Fibroblast of gingiva (primary cell): ENCODE data around the gene SPTAN1.
A peak's percentile ranks its signal among the peaks of the same experiment; 100 is the strongest.

Experiments used
- DNase-seq: peaks from one replicate; pipeline ENCODE4 v3.0.0-alpha.2; 2011; ENCODE audit warnings: low read depth

Gene SPTAN1

DNA sequence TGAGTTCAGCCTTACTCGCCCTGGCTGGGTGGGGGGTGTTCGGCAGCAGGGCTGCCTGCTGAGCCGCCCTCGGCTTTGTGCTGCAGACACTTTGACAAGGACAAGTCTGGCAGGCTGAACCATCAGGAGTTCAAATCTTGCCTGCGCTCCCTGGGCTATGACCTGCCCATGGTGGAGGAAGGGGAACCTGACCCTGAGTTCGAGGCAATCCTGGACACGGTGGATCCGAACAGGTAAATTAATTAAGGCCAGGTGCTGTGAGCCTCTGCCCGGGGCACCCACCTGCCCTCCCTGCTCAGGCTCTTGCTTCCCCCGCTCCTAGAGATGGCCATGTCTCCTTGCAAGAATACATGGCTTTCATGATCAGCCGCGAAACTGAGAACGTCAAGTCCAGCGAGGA is 80.1 kb downstream of the SPTAN1 start:
- no peak for DNase-seq

DNA sequence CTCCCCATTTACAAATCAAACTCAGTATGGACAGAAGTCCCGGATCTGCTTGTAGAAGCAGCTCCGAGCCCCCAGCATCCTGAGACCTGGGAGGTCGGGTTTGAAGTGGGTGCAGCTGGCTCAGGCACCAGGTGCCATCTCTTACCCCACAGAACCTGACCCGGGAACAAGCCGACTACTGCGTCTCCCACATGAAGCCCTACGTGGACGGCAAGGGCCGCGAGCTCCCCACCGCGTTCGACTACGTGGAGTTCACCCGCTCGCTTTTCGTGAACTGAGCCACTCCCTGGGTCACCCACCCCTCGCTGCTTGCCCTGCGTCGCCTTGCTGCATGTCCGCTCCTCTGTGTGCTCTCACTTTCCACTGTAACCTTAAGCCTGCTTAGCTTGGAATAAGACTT is 80.7 kb downstream of the SPTAN1 start:
- no peak for DNase-seq

DNA sequence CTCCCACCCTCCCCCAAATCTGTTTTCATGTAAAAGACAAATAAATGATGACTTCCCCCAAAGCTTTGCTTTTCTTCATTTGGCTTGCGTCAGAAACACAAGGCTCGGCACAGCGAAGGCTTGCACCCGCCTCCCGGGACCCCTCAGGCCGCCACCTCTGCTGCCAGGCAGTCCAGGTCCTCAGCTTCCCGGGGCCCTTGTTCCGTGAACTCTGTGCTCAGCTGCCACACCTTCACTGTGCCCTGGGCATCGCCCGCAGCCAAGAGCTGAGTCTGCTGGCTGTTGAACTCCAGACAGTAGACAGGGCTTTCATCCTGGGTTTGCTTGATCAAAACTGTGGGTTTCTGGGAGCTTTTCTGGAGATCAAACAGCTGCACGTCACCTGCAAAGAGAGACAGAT is 81.2 kb downstream of the SPTAN1 start:
- no peak for DNase-seq

DNA sequence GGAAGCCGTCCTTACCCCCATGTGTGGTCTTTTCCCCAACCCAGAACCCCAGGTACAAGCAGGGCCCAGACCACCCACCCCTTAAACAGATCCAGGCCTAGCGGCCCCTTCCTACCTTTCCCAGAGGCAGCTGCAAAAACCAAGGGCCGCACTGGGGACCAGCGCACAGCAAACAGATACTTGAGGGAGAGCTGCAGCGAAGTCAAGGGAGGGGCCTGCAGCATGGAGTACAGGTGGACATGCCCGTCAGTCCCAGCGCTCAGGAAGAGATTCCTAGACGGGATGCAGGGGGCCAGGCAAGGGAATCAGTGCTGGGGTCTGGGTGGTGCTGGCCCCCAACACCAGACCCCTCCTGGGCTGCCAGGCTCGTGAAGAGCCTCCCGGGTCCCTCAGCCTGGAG is 81.7 kb downstream of the SPTAN1 start:
- no peak for DNase-seq

DNA sequence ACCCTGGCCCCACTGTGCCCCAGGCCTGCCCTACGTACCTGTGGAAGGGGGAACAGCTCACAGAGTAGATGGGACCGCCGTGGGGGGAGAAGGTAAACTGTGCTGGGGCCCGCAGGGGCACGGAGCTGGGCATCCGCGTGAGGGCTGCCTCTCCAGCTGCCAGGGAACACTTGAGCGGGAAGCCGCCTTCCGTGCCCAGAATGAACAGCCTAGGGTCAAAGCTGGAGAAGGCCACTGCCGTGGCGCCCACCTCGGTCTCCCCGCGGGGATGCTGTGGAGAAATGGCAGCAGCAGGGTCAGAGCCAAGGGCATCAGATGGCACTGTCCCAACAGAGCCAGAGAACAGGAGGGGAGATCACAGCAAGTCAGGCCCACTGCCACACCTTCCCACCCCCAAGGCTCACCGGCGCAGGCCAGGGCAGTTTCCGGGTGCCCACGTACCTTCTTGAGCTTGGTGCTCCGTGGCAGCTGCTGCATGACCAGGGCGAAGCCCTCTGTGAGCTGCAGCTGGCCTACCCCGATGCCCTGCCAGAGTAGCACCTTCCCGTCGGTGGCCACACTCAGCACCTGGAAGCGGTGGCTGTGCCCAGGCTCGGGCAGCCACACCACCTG is 82.4 kb downstream of the SPTAN1 start:
- DNase-seq = no peak

DNA sequence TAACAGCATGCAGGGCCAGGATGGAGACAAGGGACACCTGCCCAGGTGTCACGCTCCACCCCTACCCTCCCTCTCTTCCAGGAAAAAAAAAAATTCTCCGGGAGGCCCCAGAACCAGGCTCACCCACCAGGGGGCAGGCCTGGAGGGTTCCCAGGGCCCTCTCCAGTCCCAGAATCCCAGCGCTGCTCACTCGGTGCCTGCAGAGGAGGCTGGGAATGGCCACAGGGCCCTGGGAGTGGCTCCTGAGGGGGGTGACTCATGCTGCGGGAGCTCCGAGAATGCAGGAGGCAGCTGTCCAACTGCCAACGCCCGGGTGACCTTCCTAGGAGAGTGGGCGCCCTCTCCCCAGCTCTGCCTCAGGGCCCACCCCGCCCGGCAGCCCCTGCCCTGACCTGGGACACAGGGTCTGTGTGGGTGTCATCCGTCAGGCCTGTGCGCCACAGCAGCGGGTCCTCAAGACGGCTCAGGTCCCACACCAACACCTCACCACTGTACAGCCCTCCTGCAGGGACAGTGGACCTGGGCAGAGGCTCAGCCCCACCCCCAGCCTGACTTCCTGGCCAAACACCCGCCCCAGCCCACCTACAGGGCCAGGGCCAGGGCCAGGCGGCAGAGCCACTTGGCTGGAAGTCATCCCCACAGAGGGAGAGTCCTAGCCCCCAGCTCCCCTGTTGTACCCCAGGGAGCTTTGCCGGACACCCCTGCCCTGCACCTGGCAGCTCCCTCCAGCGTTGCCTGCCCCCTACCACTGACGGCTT is 83.1 kb downstream of the SPTAN1 start:
- DNase-seq = peak; percentile 92

DNA sequence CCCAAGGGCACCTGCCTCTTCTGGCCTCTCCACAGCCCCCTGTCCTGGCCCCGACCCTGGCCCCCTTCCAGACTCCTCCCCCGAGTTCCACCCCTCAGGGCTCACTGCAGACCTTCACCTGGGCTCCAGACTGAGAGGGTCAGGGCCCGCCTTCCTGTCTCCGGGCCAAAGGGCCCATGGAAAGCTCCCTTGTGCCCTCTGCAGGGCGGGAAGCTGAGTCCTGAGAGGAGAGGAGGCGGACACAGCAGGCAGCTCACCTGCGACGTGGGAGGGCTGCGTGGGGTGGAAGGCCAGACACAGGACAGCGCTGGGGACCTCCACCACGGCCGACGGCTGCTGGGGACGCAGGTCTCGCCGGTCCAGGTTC is 83.6 kb downstream of the SPTAN1 start:
- no peak for DNase-seq

DNA sequence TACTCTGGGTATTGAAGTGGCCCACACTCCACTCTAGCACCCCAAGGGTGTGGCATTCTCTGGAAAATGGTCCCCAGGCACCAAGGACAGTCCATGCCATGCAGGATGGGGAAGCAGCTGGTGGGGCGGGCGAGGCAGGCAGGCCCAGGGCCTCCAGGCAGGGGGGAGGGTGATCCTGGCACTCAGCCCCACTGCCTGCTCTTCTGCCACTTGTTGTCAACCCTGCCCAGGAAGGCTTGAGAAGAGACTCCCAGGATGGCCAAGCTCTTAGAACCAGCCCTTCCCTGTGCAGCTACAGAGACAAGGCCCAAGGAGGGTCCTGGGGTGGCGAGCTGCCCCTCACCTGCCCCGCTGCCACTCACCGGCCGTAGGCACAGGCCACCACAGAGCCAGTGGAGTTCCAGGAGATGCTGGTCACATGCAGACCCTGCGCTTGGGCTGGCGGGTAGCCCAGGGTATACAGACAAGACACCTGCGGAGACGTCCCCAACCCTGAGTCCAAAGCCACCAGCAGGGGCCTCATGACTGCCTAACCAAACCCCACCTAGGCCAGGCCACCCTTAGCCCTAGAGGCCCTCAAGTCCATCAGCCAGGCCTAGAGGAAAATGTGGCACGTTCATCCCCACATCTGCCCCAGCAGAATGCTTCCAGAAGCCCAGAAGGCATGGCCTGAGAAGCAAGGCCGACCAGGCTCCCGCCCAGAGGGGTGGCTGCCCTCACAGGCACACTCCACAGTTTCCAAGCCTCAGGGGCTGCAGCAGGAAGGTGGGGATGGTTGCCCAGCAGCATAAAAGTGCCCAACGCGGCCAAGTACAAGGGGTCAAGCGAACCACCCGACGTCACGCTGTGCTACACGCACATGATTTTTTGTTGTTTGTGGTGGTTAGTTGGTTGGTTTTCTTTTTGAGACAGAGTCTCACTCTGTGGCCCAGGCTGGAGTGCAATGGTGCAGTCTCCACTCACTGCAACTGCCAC is 84.5 kb downstream of the SPTAN1 start:
- no peak for DNase-seq

DNA sequence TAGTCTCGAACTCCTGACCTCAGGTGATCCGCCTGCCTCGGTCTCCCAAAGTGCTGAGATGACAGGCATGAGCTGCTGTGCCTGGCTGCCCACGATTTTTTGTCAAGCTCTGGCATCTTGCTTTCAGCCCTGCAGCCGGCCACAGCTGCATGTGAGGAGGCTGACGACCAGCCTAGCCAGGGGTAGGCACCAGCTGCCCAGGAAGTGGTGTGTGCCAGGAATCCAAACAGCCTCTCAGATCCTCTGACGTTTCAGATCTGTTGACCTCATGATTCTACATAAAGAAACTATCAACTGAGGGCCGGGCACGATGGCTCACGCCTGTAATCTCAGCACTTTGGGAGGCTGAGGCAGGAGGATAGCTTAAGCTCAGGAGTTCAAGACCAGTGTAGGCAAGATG is 85.3 kb downstream of the SPTAN1 start:
- peak; percentile 63 for DNase-seq

DNA sequence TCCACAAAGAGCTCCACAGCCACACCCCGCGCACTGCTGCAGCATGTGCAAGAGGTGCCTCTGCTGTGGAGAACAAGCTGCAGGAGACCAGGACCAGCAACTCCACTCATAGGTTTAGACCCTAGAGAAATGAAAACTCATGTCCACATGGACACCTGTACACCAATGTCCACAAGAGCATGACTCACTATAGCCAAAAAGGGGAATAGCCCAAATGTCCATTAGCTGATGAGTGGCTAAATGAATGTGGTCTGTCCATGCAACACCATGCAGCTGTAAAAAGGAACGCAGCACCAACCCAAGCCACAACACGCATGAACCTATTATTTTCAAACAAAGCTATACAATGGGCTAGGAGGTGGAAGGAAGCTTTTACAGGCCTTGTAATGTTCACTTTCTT is 86.2 kb downstream of the SPTAN1 start:
- DNase-seq = no peak

DNA sequence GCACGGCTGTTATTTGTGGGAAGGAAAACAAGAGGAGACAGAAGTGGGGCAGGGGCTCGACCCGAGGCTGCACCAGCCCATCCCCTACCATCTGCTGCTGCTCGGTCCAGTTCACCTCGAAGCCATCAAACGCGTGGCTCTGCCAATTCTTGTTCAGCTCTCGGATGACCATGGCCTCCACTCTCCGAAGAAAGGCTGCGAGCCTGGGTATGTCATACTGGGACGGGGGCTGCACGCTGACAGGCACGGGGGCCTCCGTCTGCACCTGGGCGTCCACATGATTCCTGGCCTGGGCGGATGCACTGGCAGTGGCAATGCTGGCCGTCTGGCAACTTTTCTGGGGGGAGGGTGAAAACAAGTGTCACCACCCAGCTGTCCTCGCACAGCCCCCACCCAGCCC is 88.2 kb downstream of the SPTAN1 start:
- no peak for DNase-seq

DNA sequence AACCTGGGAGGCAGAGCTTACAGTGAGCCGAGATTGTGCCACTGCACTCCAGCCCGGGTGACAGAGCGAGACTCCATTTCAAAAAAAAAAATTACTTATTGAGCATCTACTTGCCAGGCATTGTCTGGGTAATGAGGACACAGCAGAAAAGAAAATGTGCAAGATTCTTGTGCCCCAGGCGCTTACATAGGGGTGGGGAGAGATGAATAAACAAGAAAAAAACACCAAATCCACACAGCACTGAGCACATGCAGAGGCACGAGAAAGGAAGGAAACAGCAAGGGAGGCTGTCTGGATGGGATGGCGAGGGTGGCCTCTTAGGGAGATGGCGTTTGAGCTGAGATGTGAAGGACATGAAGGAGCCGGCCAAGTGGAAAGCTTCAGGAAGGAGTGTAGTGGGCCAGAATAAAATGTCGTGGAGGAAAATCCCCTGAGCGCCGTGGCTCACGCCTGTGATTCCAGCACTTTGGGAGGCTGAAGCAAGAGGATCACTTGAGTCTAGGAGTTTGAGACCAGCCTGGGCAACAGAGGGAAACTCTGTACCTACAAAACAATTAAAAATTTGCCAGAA is 90.4 kb downstream of the SPTAN1 start:
- no peak for DNase-seq

DNA sequence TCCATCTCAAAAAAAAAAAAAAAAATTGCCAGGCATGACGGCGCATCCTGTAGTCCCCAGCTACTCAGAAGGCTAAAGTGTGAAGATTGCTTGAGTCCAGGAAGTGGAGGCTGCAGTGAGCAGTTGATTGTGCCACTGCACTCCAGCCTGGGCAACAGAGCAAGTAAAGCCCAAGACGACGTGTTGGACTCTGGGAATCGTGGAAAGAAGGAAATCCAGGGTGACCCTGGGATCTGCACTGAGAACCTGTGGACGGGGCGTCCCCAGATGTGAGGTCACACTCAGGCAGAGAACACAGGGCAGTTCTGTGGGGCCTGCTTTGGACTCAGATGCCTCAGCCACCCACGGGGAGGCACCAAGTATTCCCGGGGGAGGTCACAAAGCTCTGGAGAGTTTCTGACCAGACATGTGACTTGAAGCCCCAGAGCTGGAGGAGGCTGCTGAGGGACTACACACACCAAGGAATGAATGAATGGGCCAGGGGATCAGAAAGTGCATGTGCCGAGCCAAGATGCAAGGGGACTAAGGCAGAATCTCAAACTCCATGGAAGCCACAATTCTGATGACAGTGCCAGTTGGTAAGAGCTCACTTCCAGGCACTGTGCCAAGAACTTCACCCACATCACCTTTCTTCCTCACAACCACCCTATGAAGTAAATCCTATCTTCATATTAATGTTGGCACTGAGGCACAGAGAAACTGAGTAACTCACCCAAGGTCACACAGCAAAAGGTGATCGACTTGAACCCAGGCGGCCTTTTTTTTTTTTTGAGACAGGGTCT is 91.3 kb downstream of the SPTAN1 start:
- DNase-seq = no peak

DNA sequence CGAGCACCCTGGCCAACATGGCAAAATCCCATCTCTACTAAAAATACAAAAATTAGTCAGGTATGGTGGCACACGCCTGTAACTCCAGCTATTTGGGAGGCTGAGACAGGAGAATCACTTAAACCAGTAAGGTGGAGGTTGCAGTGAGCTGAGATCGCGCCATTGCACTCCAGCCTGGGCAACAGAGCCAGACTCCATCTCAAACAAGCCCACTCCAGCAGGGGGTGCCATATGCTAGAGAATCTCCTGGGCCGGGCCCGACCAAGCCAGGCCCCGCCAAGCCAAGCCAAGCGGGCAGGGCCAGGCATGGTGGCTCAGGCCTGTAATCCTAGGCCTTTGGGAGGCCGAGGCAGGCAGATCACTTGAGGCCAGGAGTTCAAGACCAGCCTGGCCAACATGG is 95.8 kb downstream of the SPTAN1 start:
- DNase-seq = peak; percentile 44

DNA sequence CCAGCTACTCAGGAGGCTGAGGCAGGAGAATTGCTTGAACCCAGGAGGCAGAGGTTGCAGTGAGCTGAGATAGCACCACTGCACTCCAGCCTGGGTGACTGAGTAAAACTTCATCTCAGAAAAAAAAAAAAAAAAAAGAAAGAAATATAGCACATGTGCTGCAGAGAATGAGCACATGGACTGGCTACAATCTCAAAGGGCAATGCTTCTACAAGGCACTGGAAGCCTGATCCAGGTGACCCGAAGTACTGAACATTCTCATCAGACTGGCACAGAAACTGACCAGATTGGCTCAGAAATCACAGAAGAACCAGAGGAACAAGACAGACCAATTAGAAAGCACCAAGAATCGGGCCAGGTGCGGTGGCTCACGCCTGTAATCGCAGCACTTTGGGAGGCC is 99.4 kb downstream of the SPTAN1 start:
- no peak for DNase-seq

DNA sequence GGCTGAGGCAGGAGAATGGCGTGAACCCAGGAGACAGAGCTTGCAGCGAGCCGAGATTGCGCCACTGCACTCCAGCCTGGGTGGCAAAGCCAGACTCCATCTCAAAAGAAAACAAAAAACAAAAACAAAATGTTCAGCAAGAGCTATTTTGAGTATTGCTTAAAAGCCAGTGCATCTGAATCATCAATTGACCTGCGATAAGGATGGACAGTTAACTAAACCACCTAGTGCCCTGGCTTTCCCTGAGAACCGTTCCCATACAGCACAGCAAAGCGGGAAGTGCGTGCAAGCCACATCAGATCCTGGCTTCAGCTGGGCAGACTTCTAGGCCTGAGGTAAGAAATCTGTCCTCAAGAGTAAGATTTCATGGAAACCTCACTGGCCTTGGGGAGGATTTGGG is 101.5 kb downstream of the SPTAN1 start:
- no peak for DNase-seq

DNA sequence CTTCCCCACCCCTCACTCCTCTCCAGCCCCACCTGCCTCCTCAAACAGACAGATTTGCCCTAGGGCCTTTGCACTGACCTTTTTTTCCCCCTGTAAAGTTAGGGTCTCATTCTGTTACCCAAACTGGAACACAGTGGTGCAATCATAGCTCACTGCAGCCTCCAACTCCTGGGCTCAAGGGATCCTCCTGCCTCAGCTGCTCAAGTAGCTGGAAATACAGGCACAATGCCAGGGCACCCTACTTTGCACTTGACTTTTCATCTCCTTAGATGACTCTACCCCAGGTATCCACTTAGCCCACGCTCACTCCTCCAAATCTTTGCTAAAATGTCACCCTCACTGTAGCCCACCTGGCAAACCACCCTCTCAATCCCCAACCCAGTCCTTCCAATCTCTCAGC is 102.1 kb downstream of the SPTAN1 start:
- DNase-seq = no peak

DNA sequence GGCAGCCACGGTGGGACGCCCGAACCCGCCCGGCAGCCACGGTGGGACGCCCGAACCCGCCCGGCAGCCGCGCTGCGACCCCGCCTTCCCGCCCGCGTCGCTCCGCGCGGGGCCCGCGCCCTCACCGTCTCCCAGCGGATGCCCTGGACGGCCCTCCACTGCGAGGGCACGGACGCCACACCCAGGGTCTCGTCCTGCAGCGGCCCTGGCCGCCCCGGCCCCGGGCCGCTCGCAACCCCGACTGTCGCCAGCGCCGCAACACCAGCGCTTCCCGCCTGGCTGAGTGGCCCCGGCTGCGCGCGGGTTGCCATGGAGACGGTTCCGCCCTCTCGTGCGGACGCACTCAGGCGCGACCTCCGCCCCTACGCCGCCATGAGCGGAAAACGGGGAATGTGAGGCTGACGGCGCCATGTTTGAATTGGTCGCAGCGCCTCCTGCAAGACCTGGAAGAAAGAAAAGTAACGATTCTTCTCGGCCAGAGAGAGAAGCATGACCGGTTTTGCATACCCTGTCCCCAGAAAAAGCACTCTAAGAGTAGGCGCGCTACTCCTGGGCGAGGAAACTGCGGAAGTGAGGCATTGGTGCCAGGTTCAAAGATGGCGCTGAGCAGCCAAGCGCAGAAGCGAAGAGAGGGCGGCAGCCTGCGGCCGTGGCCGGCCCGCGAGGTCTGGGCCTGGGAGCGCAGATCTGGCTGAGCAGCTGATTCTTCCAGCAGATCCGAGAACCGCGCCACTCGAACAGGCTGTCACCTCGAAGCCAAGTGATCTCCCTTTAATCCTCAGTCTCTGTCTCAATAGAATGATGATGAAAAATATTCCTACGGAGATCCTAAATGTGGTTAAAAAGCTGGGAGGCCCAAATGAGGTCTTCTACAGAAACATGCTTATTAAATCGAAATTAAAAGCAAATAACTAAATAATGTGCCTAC is 104.3 kb downstream of the SPTAN1 start, which contains the start of gene DYNC2I2:
Gene DYNC2I2, minus strand, starts transcription at position 432 of the 928 bp plus-strand sequence. Its CDS starts 121 bp downstream, at position 311.
- DNase-seq = peak; percentile 92

DNA sequence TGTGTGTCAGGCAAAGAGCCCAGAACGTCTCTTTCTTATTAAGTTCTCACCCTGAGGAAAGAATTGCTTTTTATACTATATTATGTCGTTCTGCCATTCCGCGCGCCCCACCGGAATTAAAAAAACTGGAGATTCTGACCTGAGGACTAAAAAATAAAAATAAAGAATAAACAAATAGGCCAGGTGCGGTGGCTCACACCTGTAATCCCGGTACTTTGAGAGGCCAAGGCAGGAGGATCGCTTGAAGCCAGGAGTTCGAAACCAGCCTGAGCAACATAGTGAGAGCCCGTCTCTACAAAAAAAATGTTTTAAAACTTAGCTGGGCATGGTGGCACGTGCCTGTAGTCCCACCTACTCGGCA is 104.9 kb downstream of the SPTAN1 start:
- DNase-seq = no peak

DNA sequence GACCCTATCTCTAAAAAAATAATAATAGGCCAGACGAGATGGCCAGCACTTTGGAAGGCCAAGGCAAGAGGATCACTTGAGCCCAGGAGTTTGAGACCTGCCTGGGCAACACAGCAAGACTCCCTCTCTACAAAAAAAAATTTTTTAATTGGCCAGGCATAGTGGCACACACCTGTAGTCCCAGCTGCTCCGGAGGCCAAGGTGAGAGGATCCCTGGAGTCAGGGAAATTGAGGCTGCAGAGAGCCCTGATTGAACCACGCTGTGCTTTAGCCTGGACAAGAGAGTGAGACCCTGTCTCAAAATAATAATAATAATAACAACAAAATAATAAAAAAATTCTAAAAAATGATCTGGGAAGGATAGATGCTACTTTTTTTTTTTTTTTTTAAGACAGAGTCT is 105.4 kb downstream of the SPTAN1 start:
- DNase-seq = no peak
